Neural cell (in vitro differentiated cells): ENCODE measurements around the gene DISP2.

Experiments used
- CTCF ChIP-seq: fragments of 450-650 bp; IDR thresholded peaks from 2 replicates; pipeline ENCODE4 v1.5.1; 2014; ENCODE audit warnings: antibody characterized with exemption, mild to moderate bottlenecking, moderate library complexity; ENCODE audit not compliant: poor library complexity, severe bottlenecking
- EZH2 ChIP-seq: fragments of 200-600, 300-800 bp; shearing (Covaris generic), sonication (generic); IDR thresholded peaks from 2 replicates; pipeline ENCODE4 v1.6.1; 2014; ENCODE audit warnings: antibody characterized with exemption, low read length, borderline replicate concordance, mild to moderate bottlenecking; ENCODE audit not compliant: insufficient read depth, poor library complexity, severe bottlenecking
- POLR2AphosphoS5 ChIP-seq: IDR thresholded peaks from 2 replicates; pipeline ENCODE4 v1.6.1; 2012

DNA sequence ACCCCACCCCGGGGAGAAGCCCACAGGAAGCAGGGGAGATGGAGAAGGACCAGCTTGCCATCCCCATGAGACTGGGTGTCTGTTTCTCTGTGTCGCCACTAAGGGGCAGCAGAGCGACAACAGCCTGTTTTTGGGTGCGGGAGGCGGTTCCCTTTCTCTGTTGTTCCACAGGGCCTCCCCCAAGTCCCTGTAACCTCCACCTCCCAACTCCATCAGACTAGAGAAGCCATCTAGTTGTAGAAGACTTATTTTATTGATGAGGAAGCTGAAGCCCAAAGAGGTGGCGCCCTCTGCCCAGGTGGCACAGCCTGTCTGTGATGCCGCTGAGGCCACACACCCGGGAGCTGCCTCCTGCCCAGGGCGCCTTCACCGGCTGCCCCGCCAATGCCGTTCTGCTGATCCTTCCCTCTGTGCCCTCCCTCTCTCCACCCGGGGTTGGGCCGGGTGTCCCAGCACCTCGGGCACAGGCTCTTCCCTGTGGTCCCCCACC, 13.3 kb upstream of the DISP2 start:
- TF ChIP-seq CTCF (peak; percentile 66), EZH2 (no peak), POLR2AphosphoS5 (no peak)
